Hematopoietic multipotent progenitor cell treated with erythropoietin and hydrocortisone succinate and interleukin-3 and kit ligand, for 17 days (in vitro differentiated cells): ENCODE results near the gene NTRK3.

Experiments used
- DNase-seq: peaks from one replicate; pipeline ENCODE4 v3.0.0-alpha.2; 2015; ENCODE audit warnings: low spot score

NTRK3 gene

GRCh38 chr15:88120026-88120425 lies 136.5 kb downstream of the NTRK3 start:
- no peak for DNase-seq

GRCh38 chr15:88118741-88119140 lies 137.8 kb downstream of the NTRK3 start:
- no peak for DNase-seq

- DNase-seq = no peak
Measured at GRCh38 chr15:88118035-88118434, 138.5 kb downstream of the NTRK3 start.

GRCh38 chr15:88115486-88116152 lies 140.9 kb downstream of the NTRK3 start:
- DNase-seq = no peak

GRCh38 chr15:88113613-88114308 lies 142.8 kb downstream of the NTRK3 start:
- no peak for DNase-seq

- DNase-seq = no peak
Measured at GRCh38 chr15:88108991-88109390, 147.5 kb downstream of the NTRK3 start.

- no peak for DNase-seq
Measured at GRCh38 chr15:88108477-88108876, 148.1 kb downstream of the NTRK3 start.

GRCh38 chr15:88106074-88106473 lies 150.5 kb downstream of the NTRK3 start:
- DNase-seq = no peak

GRCh38 chr15:88104357-88104756 lies 152.2 kb downstream of the NTRK3 start:
- DNase-seq = no peak

- no peak for DNase-seq
Measured at GRCh38 chr15:88100181-88100580, 156.4 kb downstream of the NTRK3 start.

GRCh38 chr15:88098361-88098760 lies 158.2 kb downstream of the NTRK3 start:
- DNase-seq = no peak

GRCh38 chr15:88091444-88092016 lies 165.0 kb downstream of the NTRK3 start:
- DNase-seq = no peak

- no peak for DNase-seq
Measured at GRCh38 chr15:88090481-88091011, 166.0 kb downstream of the NTRK3 start.

GRCh38 chr15:88089731-88090130 lies 166.8 kb downstream of the NTRK3 start:
- no peak for DNase-seq

- no peak for DNase-seq
Measured at GRCh38 chr15:88089024-88089620, 167.4 kb downstream of the NTRK3 start.

- no peak for DNase-seq
Measured at GRCh38 chr15:88083811-88084760, 172.5 kb downstream of the NTRK3 start.

GRCh38 chr15:88080616-88081015 lies 175.9 kb downstream of the NTRK3 start:
- DNase-seq = no peak

GRCh38 chr15:88077296-88078020 lies 179.1 kb downstream of the NTRK3 start:
- no peak for DNase-seq

- DNase-seq = no peak
Measured at GRCh38 chr15:88076328-88076727, 180.2 kb downstream of the NTRK3 start.

- no peak for DNase-seq
Measured at GRCh38 chr15:88075102-88075501, 181.4 kb downstream of the NTRK3 start.

- DNase-seq = no peak
Measured at GRCh38 chr15:88074386-88074785, 182.2 kb downstream of the NTRK3 start.
